CD4-positive, alpha-beta T cell treated with Interferon alpha-2 for 1 hour (primary cell): ENCODE measurements around the gene JADE2.
"Not testable (repeated sequence)": the region's sequence is repeated elsewhere in the genome, so short reads cannot be mapped to it uniquely, and the experiment has no call there.

ENCODE experiments used
- DNase-seq, 2 donors: peaks; one replicate each; pipeline ENCODE4 v3.0.0-alpha.2; 2020 to 2022

The JADE2 gene

DNA sequence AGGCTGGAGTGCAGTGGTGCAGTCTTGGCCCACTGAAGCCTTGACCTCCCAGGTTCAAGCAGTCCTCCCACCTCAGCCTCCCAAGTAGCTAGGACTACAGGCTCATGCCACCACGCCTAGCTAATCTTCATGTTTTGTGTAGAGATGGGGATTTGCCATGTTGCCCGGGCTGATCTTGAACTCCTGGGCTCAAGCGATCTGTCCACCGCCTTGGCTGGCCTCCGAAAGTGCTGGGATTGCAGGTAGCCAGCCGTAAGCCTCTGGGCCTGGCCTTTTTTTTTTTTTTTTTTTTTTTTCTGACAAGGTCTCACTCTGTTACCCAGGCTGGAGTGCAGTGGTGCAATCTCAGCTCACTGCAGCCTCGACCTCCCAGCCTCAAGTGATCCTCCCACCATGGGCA lies 27.2 kb downstream of the JADE2 start:
- DNase-seq: not testable (repeated sequence)

DNA sequence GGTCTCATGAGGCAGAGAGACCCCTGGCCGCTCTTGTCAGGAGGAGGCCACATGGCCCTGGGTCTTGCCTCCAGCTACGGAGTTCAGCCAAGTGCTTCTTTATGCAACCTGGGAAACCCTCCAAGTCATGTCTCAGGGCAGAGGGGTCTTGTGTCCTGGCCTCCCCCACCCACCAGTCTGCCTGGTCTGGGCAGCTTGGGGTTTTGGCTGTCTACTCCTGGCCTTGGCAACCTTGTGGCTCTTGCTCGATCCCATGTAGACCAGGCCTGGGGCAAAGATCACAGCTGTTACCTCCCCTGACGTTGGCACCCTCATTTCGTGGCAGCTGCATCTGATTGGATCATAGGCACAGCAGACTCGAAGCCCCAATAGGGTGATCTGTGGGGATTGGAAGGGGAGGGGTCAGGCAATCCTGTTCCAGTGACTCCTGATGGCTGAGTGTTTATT lies 28.4 kb downstream of the JADE2 start:
- no peak for DNase-seq

DNA sequence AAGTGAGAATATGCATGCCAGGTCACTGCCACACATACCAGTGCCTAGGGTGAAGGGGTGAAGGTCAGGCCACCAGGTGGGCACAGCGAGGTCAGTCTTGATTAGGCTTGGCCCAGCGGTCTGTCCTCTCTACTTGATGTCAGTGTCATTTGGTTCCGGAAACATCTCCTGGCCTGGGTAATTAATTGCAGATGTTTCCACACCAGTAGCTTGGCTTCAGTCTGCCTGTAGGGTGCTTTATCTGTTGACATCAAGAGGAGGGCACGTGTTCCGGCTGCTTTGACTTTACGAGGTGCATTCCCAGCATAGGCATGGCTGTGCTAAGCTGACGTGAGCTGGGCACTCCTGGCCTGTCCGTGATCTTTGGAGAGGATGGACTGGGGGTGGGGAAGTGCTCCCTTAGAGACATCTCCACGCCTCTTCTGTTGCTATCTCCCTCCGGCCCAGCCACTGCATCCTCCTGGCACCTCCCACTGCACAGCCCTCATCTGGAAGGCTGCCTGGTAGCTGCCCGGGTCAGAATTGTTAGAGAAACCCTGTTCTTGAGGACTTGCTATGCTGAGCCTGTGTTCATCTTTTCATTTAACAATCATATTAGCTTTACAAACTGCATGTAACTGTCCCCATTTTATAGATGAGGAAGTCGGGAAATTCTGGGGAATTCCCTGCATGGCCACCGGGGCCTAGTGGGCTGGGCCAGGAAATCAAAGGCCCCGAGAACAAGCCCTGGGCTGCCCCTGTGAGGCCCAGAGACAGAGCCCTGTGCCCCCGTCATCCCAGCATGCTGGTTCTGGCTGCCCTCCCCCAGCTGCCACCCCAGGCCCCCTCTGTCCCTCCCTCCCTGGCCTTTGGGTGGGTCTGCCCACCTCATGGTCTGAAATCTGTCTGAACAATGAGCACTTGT lies 29.1 kb downstream of the JADE2 start:
- DNase-seq: peak; percentile 48 to 64

DNA sequence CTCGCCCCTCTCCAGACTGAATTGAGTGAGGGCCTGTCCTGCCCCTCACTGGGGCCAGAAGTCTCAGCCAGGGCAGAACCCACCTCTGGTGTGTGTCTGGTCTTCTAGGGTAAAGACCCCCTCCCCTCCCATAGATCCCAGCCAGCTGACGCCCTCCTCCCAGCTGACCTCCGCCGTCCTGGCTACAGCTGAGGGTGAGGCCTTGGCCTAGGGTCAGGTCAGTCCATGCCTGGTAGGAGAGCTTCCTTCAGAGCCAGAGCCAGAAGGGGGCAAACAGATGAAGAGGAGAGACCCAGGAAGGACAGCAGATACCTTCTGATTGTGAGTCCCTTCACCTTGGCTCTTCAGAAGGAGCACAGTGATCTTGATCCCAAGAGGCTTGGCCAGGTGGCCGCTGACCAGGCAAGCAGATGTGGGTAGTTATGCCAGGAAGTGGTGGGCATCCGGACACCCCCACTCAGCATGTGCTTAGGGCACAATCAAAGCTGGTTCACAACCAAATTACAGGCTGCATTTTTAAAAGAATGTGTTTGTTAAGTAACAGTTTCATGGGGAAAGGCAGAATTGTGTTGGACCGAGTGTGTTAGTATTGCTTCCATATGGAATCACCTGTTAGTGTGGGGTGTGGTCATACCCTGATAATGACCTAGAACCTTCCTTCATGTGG lies 29.9 kb downstream of the JADE2 start:
- DNase-seq: no peak

DNA sequence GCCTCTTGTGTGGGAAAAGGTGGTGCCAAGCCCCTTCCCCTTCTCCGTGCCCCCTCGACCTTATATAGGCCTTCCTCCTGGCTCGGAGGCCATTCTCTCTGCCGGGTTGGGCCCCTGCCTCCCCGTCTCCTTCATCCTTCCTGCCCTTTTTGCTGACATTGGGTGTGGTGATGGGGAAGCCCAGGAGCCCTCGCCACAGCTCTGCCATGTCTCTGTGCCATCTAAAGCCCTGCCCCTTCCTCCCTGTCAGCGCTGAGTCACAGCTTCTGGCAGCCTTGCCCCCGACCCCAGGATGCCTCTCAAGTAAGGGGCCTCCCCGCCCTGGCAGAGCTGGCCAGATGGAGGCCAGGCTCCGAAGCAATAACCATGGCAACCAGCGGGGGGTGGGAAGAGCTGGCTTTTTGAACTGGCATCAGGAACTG lies 30.4 kb downstream of the JADE2 start:
- DNase-seq: peak; percentile 84 to 89

DNA sequence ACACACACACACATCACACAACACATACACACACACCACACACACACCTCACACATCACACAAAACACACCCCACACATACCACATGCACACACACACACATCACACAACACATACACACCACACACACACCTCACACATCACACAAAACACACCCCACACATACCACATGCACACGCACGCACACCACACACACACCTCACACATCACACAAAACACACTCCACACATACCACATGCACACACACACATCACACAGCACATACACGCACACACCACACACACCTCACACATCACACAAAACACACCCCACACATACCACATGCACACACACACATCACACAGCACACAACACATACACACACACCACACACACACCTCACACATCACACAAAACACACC lies 31.1 kb downstream of the JADE2 start:
- not testable (repeated sequence) for DNase-seq

DNA sequence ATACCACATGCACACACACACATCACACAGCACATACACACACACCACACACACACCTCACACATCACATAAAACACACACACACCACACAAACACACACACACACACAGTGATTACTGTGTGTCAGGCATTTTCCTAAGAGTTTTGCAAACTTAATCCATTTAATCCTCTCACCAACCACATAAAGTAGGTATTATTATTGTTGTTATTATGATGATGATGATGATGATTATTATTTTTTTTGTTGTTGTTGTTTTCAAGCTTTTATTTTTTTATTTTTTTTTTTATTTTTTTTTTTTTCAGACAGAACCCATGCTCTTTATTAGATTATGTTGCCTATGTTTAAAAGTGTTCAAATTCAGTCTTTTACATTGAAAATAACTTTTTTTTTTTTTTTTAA lies 31.5 kb downstream of the JADE2 start:
- no peak for DNase-seq

DNA sequence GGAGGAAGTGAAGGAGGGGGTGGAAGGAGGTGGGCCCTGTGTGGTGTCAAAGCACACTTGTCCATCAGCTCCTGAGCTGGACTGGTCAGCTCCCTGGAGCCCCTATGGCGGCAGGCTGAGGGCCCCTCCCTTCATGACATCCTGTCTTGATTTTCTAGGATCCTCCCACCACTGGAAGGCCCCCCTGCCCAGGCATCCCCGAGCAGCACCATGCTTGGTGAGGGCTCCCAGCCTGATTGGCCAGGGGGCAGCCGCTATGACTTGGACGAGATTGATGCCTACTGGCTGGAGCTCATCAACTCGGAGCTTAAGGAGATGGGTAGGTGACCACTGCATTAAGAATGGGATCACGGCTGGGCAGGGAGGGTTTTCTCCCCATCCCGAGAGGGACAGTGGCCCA lies 34.2 kb downstream of the JADE2 start:
- DNase-seq: no peak

DNA sequence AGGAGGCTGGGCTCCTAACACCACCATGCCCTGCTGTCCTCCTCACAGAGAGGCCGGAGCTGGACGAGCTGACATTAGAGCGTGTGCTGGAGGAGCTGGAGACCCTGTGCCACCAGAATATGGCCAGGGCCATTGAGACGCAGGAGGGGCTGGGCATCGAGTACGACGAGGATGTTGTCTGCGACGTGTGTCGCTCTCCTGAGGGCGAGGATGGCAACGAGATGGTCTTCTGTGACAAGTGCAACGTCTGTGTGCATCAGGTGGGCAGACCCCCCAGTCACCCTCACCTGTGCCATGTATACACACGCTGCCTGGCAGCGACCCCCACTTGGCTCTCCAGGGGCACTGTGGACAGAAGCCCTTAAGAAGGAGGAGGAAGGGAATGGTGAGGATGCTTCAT lies 35.2 kb downstream of the JADE2 start:
- no peak for DNase-seq

DNA sequence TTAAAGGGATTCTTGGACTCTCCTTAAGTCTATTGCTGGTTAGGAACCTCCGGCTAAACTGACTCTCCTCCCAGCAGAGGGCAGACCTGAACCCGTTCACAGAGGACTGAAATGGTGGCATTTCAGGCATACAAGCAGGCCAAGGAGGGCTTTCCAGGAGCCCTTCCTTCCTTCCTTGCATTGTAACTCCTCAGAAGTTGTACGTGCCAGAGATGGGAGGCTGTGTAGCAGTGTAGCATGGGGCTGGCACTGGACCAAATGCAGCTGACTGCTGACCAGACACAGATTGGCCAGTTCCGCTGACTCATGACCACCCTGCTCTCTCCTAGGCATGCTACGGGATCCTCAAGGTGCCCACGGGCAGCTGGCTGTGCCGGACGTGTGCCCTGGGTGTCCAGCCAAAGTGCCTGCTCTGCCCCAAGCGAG lies 36.4 kb downstream of the JADE2 start:
- DNase-seq: no peak

DNA sequence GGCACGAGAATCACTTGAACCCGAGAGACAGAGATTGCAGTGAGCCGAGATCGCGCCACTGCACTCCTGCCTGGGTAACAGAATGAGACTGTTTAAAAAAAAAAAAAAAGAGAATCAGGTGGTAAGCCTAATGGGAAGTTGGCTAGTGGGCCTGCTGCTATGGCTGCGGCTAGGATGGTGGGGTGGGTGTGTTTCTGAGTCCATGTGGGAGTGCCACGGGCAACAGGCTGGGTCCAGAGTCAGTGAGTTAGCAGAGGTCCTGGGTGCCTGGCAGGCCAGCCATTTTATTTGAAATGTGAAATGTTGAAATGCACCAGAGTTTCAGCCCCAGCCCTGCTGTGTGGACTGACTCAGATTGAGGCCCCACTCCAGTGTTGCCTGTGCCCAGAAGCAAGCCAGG lies 37.8 kb downstream of the JADE2 start:
- DNase-seq: no peak

DNA sequence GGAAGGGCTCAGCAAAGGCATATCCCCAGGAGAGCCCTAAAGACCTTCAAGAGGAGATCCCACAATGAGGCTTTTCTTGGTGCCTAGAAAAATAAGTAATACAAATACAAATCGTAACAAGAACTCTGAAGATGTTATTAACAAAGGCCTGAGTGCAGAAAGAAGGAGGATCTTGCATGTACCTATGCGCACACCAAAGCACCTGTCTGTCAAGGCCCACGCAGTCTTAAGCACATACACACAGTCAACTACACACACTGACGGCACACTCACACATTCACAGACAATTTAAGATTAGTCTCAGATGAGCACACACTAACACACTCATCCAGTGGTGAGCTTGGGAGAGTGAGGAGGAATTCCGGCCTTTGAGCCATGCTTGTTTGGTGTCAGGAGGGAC lies 38.5 kb downstream of the JADE2 start:
- no peak for DNase-seq

DNA sequence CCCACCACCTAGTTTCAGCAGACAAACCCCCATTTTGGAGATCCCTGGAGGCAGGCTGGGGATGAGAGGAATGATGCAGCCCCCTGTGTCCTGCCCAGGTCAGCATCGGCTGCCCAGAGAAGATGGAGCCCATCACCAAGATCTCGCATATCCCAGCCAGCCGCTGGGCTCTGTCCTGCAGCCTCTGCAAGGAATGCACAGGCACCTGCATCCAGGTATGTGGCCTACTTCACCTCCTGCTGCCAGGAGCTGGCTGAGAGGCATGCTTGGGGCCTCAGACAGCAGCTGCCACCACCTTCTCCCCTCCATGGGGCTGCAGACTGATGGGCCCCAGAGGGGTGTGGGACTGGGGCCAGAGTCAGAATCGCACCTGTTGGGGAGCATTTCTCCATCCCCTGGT lies 38.9 kb downstream of the JADE2 start:
- DNase-seq: no peak

DNA sequence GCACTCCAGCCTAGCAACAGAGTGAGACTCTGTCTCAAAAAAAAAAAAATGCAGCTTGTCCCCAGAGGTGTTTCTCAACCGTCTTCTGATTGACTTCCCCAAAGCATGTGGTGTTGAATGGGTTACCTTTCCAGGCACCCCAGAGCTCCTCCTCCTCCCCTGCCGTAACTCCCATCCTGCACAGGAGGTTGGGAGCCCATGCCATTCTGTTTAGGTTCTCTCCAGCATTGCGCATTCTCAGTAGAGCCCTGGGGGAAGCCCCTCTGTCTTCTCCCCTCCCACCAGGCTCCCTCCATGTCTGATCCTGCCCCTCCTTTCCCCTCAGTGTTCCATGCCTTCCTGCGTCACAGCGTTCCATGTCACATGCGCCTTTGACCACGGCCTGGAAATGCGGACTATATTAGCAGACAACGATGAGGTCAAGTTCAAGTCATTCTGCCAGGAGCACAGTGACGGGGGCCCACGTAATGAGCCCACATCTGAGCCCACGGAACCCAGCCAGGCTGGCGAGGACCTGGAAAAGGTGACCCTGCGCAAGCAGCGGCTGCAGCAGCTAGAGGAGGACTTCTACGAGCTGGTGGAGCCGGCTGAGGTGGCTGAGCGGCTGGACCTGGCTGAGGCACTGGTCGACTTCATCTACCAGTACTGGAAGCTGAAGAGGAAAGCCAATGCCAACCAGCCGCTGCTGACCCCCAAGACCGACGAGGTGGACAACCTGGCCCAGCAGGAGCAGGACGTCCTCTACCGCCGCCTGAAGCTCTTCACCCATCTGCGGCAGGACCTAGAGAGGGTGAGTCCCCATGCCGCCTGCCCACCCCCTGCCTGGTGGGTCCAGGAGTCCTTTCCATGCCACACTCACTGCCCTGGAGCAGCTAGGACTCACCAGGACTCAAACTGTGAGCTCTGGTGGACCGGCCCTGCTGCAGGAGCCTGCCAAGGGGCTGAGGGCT lies 40.6 kb downstream of the JADE2 start:
- DNase-seq: no peak

DNA sequence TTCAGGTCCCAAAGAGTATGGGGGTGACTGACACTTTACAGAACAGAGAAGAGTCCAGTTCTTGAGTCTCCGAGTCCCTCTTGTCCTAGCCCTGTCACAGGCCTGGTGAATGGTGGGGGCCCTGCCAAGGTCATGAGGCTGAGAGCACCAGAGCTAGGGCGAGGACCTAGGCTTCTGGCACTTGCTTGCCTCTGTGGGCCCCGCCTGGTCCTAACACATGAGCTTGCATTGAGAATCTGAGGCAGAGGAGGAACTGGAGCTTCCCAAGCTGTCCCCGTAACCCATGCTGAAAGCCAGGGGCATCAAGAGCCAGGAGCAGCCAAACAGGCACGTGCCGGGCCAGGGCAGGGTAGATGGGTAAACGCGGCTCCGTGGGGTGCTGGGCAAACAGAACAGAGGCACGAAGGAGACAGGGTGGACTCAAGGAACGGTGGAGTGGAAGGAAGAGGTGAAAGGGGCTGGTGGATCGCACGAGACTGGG lies 41.3 kb downstream of the JADE2 start:
- no peak for DNase-seq

DNA sequence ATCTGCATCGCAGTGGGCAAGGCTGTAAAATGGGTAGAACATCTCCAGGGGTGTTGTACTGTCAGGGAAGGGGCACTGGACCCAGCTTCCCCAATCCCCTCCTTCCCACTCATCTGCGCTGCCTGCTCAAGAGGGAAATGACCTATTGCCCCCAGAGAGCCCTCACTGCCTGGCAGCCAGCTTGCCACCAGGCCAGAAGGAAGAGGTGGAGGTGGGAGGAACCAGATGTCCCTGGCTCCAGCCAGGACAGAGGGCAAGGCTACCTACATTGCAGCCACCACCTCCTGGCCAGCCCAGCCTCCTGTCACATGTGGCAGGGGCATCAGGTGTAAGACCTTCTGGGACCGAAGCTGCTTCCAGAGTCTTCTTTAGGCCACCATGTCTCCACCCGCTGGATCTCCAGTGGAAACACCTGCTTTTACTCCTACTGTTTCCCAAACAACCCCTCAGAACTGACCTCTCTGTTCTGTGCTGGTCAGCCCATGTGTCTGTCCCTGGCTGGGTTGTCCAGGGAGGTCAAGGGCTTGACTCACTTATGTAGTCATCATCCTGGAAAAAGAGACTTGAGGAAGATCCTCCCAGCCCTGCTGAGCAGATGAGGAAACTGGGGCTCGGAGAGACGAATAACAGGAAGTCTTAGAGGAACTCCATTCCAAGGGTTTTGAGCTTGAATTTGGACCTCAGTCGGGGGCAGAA lies 42.3 kb downstream of the JADE2 start:
- no peak for DNase-seq

DNA sequence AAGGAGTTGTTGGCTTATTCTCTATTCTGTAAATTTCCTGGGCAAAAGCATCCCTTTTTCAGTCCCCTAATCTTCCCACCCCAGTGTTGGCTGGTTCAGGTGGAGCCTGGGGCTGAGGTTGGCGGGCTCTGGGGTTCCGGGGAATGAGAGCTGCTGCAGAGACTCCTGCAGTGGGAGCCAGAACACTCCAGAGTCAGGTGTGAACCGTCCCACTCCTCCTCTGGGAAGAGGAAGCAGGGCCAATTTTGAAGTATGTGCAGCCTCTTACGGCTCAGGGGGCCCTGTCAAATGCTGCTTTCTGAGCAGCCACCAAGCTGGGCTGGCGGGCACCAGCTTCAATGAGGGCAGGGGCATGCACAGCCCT lies 42.8 kb downstream of the JADE2 start:
- no peak for DNase-seq

DNA sequence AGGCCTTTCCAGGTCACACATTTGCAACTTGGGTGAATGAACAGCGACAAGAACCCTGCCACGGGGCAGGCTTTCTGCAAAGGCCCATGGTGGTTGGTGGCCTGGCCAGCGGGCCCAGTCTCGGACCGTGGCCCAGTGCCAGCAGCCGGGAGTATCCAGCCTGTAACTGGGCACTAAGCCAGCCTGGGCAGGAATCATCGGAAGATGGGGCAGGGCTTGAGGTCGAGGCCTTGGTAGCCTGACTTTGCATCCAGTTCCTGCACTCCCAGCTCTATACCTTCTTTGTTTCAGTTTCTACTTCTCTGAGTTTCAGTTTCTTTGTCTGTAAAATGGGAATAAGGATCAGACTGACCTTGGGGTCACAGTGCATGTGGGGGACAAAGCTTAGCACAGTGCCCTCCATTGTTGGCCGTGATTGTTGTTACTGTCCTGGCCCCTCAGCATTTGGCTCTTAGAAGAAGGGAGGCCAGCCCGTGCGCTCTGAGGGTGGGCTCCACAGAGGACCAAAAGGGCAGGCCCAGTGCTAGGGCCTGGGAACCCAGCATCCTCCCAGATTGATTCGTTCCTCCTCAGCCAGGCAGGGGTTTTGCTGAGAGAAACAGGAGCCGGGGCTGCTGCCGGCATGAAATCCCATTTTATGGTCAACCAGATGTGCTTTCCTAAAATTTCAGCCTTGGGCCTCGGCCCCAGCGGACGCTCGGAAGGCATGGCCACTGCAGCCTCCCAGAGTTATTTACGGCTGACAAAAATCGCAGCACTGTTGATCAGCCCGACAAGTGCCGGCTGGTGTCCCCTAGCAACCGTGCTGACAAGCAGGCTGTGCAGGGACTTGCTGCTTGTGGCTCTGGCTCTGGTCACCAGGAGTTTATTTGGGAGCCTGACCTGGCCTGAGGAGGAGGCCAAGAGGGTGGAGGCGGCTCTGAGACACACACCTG lies 43.6 kb downstream of the JADE2 start:
- no peak for DNase-seq

DNA sequence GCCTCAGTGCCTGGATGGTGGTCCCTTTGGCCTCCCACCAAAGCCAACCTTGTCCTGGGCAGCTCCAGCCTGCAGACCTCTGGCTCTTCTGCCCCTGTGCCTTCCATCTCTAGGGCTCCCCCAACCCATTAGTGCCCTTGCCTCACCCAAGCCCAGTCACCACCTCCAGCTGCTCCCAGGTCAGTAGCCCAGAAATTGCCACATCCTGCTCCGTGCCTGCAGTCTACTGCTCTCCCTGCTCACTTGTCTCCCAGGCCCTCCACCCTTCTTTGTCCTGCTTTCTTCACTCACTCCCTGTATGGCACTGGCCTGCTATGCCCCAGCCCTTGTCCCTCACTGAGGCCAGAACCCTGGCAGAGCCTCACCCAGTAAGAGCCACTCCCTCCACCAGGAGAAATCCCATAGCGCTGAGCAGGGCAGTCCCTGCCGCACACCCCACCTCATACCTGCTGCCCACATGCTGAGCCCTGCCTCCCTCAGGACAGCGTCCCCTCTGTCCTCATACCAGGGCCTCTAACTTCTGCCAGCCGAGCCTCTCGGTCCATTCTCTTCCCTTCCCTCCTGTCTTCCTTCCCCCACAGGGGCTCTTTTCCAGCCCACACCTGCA lies 44.4 kb downstream of the JADE2 start:
- no peak for DNase-seq

DNA sequence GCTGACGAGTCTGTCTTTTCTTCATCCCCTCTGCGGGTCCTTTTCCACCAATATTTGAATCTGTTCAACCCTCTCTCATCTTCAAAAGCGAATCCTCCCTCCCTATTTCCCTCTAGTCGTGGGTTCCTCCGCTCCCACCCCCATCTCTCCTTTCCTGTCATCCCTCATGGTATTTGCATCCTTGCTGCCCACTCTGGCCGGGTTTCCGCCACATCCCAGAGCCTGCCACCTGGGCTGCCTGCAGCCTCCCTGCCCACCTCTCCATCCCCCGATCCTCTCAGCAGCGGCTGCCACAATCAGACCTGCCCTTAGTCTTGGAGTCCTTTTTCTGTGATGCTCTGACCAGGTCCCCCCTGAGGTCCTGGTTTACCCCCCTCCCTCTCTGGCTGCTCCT lies 44.9 kb downstream of the JADE2 start:
- no peak for DNase-seq

DNA sequence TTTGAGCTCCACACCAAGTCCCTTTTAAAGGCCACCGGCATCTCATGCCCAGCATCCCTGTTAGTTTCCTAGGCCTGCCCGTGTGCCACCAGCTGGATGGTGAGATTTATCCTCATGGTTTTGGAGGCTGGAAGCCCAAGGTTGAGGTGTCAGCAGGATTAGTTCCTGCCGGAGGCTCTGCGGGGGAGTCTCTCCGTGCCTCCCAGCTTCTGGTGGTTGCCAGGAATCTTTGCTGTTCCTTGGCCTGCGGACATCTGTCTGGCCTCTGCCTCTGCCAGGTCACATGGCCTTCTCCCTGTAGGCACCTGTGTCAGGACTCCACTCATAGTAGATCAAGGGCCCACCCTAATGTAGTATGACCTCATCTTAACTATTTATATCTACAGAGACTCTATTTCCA lies 45.4 kb downstream of the JADE2 start:
- no peak for DNase-seq
